CD4-positive, alpha-beta T cell treated with Interleukin-17A for 4 hours (primary cell): Measurements from ENCODE around the gene HMGN2.
A peak's percentile ranks its signal among the peaks of the same experiment; 100 is the strongest.

Source experiments
- DNase-seq: peaks from one replicate; pipeline ENCODE4 v3.0.0-alpha.2; 2020; ENCODE audit warnings: mixed read lengths

Gene HMGN2

DNA sequence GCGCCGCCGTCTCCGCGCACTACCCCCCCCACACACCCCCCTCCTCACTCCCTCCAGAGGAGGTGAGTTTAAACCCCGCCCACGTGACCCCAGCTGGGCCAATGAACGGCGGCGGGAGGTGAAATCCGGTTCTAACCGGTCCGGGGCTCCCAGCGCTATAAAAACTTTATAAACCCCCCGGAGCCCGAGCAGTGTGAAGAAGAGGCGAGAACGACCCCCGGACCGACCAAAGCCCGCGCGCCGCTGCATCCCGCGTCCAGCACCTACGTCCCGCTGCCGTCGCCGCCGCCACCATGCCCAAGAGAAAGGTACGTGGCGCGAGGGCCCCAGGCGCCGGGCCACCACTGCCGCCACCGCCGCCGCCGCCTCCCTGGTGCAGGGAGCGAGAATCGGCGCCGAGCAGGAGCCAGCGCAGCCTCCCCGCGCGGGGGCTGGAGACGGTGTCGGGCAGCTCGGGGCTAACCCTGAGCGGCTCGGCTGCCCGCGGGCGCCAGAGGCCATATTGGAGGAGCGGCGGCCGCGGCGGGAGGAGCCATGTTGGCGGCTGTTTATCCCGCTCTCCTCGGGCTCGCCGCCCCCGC is at the start of gene HMGN2:
HMGN2 (plus strand) TSS at position 121 of the 581 bp plus-strand sequence; CDS start at position 294, 173 bp downstream.
- peak; percentile 93 for DNase-seq

DNA sequence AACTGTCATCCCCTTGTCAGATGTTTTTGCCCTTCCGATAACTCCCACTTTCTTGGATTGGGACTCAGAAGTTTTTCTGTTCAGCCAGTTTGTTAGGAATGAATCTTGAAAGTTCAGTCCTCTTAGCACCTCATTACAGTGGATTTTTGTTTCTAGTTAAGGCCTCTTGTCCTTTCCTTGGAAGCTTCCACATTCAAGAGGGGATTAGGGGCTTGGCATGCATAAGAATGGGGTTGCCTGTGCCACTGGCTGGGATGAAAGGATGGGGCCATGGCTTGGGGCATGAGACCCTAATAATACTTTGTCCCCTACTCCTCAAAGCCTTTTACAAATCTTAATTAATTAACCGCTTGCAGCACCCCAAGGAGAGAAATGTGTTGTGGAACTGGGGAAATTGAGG is 42.5 kb upstream of the HMGN2 start:
- DNase-seq: no peak

DNA sequence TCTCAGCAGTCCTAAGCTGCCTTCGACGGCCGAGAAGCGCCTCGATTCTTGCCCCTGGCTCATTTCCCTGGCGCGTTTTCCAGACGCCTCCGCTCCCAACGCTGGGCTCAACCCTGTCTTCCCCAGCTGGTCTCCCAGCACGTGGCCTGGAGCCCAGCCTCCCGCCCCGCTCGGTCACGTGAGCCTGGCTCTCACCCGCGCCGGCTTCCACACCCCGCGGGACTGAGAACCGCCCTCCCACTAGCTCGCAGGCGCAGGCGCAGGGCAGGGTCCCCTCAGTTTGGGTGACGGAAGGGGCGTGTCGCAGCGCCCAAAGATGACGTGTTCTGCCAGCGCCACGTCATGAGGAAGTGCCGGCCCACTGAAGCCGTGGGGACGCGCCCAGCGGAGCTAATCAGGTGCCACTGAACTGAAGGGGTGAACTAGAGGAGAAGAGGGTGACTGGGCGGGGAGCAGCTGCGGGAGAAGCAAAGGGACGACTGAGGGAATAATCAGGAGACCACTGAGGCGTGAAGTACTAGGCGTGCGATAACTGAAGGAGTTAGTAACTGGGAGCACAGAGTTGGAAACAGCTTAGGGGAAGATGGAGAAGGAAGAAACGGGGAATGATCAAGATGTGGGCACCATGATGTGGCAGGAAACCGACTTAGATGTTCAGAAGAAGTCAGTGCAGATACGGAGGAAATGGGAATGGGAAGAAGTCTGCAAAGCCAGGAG is 40.1 kb upstream of the HMGN2 start, which contains the start of gene DHDDS:
DHDDS (plus strand) TSS at position 343 of the 717 bp plus-strand sequence. CDS start 625 bp downstream, outside the sequence.
- DNase-seq: peak; percentile 99

DNA sequence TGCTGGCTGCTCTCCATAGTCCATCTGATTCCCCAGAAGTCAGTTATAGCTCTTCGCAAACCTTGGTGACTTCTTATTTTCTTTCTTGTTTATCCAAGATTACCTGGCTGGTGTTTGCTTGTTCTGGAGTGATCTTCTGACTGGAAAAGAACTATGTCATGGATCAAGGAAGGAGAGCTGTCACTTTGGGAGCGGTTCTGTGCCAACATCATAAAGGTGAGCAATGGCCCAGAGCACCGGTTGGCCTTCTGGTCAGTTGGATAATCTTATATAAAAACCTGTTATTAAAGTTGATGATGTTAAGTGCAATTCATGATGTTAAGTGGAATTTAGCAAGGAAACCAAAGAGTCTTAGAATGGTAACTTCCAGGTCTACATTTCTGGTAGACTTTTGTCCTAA is 39.4 kb upstream of the HMGN2 start:
- no peak for DNase-seq

DNA sequence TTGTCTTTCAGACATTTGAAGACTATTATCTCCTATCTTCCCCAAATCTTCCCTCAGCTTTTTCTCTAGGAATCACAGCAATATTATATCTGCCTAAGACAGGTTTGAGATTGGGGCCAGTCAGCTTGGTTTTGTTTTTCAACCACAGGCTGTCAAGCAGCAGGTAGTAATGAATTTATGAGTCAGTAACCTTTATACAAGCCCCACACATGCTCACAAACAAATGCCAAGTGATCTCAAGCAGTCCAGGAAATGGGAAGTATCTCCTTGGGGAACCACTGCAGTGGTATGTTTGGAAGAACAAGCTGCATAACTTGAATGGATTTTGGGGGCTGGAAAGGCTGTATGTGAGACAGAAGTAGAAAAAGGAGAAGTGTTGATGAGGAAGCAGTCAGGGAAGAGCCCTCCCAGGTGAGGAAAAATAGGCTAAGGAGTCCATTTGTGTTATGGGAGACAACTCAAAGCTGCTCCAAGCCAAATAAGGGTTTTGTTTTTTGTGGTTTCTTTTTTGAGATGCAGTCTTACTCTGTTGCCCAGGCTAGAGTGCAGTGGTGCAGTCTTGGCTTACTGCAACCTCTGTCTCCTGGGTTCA is 38.0 kb upstream of the HMGN2 start:
- no peak for DNase-seq

DNA sequence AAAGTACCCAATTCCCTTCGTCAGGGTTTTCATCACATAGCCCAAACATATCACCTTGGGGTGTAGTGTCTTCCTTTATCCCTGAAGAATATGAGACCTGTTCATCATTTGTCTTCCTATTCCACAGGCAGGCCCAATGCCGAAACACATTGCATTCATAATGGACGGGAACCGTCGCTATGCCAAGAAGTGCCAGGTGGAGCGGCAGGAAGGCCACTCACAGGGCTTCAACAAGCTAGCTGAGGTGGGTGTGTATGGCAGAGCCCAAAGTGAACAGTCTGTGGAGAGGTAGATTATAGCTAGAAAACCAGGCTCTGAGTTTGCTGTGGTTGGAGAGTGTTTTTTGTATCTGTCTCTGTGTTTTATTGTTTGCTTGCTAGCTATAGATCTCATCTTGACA is 34.2 kb upstream of the HMGN2 start:
- DNase-seq: no peak

DNA sequence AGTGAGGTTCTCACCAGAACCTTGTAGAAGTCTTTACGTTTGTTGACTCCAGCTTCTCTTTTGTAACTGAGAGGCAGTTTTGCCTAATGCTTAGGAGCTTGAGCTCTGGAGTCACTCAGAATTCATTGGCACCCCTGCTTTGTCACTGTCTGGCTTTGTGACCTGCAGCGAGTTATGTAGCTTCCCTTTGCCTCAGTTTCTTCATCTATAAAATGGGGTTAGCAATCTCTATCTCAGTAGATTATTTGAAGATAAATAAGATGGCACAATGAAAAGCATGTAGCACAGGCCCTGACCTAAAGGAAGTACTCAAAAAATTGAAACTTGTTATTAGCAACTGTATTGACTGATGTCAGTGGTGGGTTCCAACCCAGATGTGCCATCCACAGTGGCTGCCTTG is 32.0 kb upstream of the HMGN2 start:
- no peak for DNase-seq

DNA sequence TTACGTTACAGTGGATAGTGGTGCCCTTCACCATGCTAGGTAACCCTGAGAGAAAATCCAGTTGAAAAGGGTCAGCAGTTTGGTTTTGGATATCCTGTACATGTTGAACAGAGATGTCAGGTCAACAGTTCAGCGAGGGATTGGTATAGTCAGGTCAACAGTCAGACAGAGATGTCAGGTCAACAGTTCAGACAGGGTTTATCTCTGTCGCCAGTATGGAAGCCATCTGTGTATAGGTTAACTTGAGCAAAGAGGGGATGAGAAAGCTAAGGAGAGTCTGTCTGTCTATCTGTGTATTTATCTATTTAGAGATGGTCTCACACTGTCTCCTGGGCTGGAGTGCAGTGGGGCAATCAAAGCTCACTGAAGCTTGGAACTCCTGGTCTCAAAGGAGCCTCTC is 22.4 kb upstream of the HMGN2 start:
- no peak for DNase-seq

DNA sequence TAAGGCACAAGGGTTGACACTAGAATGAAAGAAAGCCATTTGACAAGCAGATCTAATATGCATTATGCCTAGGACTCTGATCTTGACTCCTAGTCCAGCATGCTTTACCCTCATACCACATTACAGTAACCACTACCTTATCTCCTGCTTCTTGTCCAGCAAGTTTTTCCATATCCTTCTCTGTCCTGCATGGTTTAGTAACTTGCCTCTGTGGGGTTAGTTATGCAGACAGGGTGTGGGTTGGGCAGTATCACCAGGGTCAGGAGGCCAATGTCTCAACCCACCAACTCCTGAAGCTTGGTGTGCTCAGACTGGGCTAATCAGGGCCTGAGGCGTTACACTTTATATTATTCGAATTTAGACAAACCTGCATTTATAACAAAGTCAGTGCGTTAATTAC is 21.3 kb upstream of the HMGN2 start:
- DNase-seq: no peak

DNA sequence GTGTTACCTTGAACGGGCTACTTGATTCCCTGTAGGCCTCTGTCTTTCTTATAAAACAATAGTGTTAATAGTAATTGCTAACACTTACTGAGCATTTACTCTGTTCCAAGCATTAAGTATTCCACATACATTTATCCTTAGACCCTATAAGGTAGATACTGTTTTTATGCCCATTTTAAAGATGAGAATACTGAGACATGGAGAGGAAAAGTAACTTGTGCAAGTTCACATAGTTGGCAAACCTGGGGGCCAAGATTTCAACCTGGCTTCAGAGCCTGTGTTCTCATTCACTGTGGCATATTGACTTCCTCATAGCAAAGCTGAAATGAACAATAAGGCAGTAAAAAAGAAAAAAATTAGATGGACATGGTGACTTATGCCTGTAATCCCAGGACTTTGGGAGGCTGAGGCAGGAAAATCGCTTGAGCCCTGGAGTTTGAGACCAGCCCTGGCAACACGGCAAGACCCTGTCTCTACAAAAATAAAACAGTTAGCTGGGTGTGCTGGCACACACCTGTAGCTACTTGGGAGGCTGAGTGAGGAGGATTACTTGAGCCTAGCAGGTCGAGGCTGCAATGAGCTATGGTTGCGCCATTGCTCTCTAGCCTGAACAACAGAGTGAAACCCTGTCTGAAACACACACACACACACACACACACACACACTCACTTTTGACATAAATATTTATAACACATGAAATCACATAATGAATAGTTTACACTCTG is 19.6 kb upstream of the HMGN2 start:
- DNase-seq: no peak

DNA sequence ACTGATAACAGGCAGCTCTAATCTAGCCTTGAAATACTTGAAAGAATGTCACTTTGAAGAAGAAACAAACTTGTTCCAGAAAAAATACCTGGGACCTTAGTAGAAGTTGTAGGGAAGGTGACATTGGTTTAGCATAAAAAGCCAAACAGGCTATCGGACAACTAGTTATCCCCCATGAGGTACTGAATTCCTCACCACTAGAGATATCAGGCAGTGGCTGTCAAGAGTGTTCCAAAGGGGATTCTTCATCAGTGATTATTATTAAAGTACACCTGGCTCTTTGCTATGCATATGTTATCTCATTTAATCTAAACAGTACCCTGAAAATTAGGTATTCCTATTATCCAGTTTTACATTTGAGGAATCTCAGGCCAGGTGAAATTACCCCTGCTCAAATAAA is 13.1 kb upstream of the HMGN2 start:
- DNase-seq: no peak

DNA sequence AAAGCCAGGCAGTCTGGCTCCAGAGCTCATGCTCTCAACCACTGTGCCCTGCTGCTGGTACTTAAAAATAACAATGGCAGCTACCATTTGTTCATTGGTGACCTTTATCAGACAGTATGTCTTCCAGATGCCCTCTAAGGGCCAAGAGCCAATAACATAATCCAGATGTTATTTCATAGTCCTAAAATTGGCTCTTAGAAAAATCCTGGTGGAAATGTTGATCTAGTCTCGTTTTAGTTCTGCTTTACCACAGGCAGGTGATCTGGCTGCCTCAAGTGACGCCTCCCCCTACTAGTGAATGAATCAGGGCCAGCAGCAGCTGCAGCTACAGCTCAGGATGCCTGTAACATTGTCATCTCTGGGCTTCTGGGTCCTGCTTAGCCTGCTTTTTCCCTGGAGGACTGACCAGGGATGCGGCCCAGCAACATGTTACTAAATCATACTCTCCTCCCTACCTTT is 12.6 kb upstream of the HMGN2 start:
- no peak for DNase-seq

DNA sequence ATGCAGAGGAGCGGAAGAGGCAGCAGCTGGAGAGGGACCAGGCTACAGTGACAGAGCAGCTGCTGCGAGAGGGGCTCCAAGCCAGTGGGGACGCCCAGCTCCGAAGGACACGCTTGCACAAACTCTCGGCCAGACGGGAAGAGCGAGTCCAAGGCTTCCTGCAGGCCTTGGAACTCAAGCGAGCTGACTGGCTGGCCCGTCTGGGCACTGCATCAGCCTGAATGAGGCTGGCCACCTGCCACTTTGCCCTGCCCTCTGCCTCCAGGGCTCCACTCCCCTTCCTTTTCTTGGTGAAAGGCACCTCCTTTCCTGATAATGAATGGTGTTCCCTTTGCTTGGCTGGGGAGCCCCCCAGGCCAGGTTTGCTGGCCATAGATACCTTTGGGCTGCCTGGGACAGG is 3.3 kb upstream of the HMGN2 start:
- no peak for DNase-seq

DNA sequence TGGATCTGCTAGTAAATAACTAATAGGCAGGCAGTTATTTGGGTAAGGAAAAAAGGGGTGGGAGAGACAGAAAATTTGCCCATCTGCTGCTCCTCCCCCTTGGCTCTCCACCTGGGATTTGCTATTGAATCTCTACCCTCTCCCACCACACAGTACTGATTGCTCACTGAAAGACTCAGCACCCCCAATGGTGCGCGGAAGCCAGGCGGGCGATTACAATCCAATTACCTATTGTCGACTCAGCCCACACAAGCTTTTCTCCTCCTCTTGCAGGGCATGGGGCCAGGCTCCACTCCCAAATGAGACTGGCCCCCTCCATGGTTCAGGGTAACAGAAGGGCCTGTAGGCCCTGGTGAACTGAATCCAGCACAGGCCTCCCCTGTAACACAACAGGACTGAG is 2.7 kb upstream of the HMGN2 start:
- DNase-seq: no peak

DNA sequence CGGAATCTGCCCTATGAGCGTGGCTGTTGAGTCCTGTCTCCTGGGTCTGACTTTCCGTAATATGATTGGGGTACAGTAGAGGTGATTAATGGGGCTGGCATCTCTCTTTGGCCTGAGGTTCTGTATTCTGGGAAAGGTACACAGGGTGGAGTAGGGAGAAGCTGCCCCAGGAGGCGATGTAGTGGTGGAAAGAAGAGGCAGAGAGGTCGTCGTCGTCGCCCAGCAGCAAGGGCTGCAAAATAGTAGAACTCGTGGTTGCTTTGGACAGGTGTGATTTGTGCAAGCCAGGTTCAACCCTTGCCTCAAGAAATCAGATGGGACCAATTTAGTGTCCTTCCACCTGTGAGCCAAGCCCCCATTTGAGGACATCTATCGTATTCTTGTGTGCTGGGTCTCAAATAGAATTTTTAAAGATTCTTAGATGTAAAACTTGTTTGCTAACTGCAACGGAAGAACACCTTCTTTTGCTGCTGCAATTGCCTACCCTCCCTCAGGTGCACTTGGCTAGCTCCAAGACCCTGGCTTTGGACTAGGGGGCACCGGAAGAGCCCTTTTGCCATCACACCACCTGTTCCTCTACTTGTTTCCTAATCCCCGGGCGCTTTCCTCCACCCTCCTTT is 1.3 kb upstream of the HMGN2 start:
- DNase-seq: no peak

DNA sequence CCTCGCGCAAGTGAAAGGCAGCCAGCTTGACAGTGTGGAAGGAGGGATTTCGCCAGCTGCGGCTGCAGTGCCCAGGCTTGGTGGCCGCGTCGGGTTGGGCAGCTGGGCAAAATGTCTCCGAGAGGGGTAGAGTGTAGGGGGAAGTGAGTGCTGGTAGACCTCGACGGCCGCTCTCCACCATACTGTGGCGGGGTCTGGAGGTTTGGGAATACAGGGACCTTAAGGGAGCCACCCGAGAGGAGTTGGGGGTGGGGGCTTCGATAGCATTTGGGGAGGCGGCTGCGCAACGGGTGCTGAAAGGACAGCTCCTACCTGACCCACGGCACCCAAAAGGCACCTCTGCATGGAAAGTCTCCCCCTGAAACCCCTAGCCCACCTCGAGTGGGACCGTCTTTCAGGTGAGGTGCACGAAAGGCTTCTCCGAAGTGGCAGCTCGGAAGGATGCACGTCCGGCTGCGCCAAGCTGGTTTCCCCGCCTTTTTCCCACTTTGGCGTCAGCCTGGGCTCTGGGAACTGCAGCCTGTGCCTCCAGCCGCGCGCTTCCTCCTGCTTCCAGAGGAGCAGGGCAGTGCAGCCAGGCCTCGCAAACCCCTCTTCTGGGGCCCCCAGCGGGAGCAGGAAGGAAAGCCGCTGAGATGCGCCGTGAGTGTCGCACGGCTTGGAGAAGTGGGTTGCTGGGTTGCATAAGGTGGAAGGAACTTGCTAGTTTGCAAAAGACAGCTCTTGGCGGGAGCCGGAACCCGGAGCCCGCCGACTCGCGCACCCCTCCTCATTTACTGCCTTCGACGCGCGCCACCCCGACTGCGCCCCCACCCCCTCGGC is 531 bp upstream of the HMGN2 start:
- DNase-seq: peak; percentile 50

DNA sequence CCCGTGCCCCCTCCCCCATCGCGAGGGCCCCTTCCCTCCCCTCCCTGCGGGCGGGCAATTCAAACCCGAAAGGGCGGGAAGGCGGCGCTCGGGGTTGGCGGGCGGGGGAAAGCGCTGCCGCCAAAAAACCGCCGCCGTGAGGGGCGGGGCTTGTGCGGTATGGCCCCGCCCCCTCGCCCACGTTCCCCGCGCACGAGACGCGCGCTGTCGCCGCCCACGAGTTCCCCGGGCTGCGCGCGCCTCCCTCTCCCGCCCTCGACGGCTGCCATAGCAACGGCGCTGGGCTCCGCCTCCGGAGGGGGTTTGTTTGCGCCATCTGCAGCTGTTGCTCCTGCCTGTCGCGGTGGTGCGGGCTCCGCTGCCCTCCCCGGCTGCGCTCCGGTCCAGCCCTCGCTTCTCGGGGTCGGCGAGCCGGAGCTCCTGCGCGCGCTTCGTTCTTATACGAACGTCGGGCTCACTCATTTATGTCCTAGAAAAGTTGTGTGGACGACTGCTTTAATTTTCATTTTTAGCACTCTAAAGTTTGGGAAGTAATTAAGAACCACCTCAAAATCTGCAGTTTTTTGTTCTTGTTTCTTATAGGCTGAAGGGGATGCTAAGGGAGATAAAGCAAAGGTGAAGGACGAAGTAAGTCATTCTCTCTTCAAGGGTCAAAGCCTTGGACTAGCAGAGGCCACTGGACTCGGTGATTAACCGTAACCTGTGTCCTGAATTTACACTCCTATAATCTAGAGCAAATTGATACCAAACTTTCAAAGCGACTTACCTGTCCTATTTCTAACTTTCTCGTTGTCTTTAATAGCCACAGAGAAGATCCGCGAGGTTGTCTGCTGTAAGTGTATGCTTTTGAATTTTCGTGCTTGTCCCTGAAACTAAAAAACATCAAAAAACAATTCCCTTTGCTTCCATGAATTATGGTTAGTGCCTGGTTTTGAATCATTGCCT is 933 bp downstream of the HMGN2 start:
- DNase-seq: peak; percentile 98

DNA sequence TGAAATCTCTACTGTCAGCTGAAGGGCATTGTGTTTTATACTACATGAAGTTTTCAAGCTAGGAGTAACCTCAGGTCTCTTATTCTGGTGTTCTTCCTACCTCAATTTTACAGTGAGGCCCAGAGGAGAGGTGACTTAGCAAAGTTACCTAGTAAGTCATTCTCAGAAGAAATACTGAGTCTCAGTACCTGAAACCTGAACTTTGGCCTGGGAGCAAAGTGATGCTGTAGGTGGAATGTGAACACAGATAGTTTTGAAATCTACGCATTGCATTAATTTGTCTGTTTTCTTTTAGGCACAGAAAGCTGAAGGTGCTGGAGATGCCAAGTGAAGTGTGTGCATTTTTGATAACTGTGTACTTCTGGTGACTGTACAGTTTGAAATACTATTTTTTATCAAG is 2.6 kb downstream of the HMGN2 start:
- DNase-seq: no peak

DNA sequence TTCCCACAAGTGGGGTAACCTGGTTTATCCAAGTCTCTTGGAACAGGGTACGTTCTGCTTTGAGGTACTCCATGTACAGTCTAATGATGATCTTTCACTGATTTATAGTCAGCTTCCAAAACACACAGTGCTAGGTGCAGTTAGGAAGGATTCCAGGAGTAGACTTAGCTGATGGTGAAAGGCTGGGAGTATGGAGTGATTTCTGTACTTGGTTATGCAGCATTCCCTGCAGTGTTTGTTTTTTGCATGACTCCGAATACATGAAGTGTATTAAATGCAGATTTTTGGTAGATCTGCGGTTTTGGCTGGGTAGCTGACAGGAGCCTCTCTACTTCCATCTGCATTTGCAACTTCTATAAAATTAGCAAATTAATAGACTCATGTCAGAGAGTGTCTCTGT is 3.7 kb downstream of the HMGN2 start:
- no peak for DNase-seq

DNA sequence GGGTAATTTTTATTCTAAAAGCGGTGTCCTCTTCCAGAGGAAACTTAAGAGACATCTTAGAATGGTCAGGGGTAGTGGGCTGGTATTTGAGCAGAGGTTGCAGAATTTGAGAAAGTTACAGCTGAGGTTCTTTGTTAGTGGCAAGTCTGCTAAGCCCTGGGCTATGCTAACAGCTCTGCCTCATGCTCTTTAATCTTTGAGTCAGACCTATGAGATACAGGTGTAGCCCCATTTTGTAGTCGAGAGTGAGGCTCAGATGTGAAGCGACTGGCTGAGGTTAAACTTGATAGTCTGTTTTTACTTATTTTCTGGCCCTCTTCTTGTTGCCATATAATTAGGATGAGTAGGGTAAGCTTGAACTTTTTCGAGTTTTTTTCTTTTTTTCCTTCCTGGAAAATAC is 4.7 kb downstream of the HMGN2 start:
- DNase-seq: no peak
